Activated T-cell treated with anti-CD3 and anti-CD28 coated beads, Interleukin-2, amount 50 U/mL, for 72 hours (primary cell): ENCODE measurements around the gene SLC22A31. TPM values are rescaled to one million over a fixed set of nuclear protein-coding genes. Genes with fewer than 3 reads are reported as not detected.
A peak's percentile ranks its signal among the peaks of the same experiment; 100 is the strongest.
"Not testable (repeated sequence)": the region's sequence is repeated elsewhere in the genome, so short reads cannot be mapped to it uniquely, and the experiment has no call there.

Source experiments
- ATAC-seq, 2 donors: fragments of 150-1000 bp; cut with Tn5 transposase; replicated peaks in 1 of 2; 2 replicates each; pipeline ENCODE4 v1.10.0; 2021; ENCODE audit warnings: moderate library complexity in 2 of 2, mild to moderate bottlenecking in 1 of 2
- DNase-seq, 2 donors: peaks; one replicate each; pipeline ENCODE4 v3.0.0; 2021 to 2022; ENCODE audit warnings: mixed read lengths in 1 of 2
- H3K27ac Mint-ChIP-seq: one replicate; pipeline ENCODE4 v1.8.0; 2022; ENCODE audit warnings: mild to moderate bottlenecking, moderate library complexity, mixed read lengths
- H3K27me3 Mint-ChIP-seq: one replicate; pipeline ENCODE4 v1.8.0; 2022; ENCODE audit warnings: low read depth, mixed read lengths
- H3K36me3 Mint-ChIP-seq, 2 donors: one replicate each; pipeline ENCODE4 v1.8.0; 2022; ENCODE audit warnings: mixed read lengths in 2 of 2, mild to moderate bottlenecking in 1 of 2; ENCODE audit not compliant: insufficient read depth in 2 of 2
- H3K4me1 Mint-ChIP-seq: one replicate; pipeline ENCODE4 v1.8.0; 2022; ENCODE audit warnings: low read depth, mixed read lengths
- H3K4me3 Mint-ChIP-seq, 2 donors: one replicate each; pipeline ENCODE4 v1.8.0; 2022; ENCODE audit warnings: mild to moderate bottlenecking in 2 of 2, mixed read lengths in 2 of 2, moderate library complexity in 2 of 2
- H3K9me3 Mint-ChIP-seq, 2 donors: one replicate each; pipeline ENCODE4 v1.8.0; 2022; ENCODE audit warnings: mixed read lengths in 2 of 2
- total RNA-seq, 2 donors: library from RNA; stranded (reverse); gene quantifications; one replicate each; pipeline ENCODE4 v1.2.3, GENCODE V29; 2022

SLC22A31 gene
- 1 to 10 TPM; 1.3 to 1.6 TPM for total RNA-seq

GRCh38 chr16:89200124-89200849, at the start of gene SLC22A31:
Gene SLC22A31, minus strand, starts transcription at chr16:89200537. Its CDS starts 36 bp downstream, at chr16:89200501.
- ATAC-seq (no peak), DNase-seq (no peak)

GRCh38 chr16:89248196-89248982, 48.1 kb upstream of the SLC22A31 start:
- Mint-ChIP-seq H3K27ac (no peak overlapping the region), H3K27me3 (no peaks in the 10 kb centered on the region), H3K4me3 (peak overlapping the region; percentile 74 to 80), H3K4me1 (peaks cover 8% of the 10 kb centered on the region), H3K36me3 (peaks cover 4 to 10% of the 10 kb centered on the region in 2 donors), H3K9me3 (peaks cover 2 to 7% of the 10 kb centered on the region in 2 donors)
- DNase-seq (no peak), ATAC-seq (no peak)

More at GRCh38 chr16:89200124-89200849, at the start of gene SLC22A31:
- Mint-ChIP-seq H3K9me3 (no peaks in the 10 kb centered on the region), H3K4me1 (peaks cover 11% of the 10 kb centered on the region), H3K4me3 (peak within 1 kb of the TSS; percentile 32 to 65), H3K36me3 (peaks cover 2 to 4% of the 10 kb centered on the region in 2 donors), H3K27ac (no peak within 1 kb of the TSS), H3K27me3 (peaks cover 38% of the 10 kb centered on the region)

- Mint-ChIP-seq H3K36me3 (peaks cover 4 to 10% of the 10 kb centered on the region in 2 donors), H3K4me3 (peak overlapping the region; percentile 74 to 80), H3K4me1 (peaks cover 12% of the 10 kb centered on the region)
- H3K27ac Mint-ChIP-seq, H3K27me3 Mint-ChIP-seq, DNase-seq, ATAC-seq, H3K9me3 Mint-ChIP-seq: not testable (repeated sequence)
These were observed 47.4 kb upstream of the SLC22A31 start for GRCh38 chr16:89247734-89248075.

GRCh38 chr16:89246903-89247733, 46.8 kb upstream of the SLC22A31 start:
- peak overlapping the region; percentile 74 to 80 for H3K4me3 Mint-ChIP-seq
- H3K9me3 Mint-ChIP-seq: peaks cover 2 to 7% of the 10 kb centered on the region in 2 donors
- H3K27ac Mint-ChIP-seq: no peak overlapping the region
- DNase-seq (peak; percentile 94 to 98), ATAC-seq (peak; percentile 87 to 89)
- H3K36me3 Mint-ChIP-seq: peaks cover 4 to 10% of the 10 kb centered on the region in 2 donors
- no peaks in the 10 kb centered on the region for H3K27me3 Mint-ChIP-seq
- peaks cover 16% of the 10 kb centered on the region for H3K4me1 Mint-ChIP-seq

GRCh38 chr16:89246383-89246902, 46.1 kb upstream of the SLC22A31 start:
- Mint-ChIP-seq H3K27me3 (no peaks in the 10 kb centered on the region), H3K9me3 (peaks cover 2 to 7% of the 10 kb centered on the region in 2 donors), H3K27ac (no peak overlapping the region), H3K4me1 (peaks cover 21% of the 10 kb centered on the region), H3K36me3 (peaks cover 4 to 9% of the 10 kb centered on the region in 2 donors), H3K4me3 (peak overlapping the region; percentile 74 to 80)
- no peak for ATAC-seq
- no peak for DNase-seq

- Mint-ChIP-seq H3K9me3 (no peaks in the 10 kb centered on the region), H3K27me3 (no peaks in the 10 kb centered on the region), H3K4me3 (no peak overlapping the region), H3K27ac (no peak overlapping the region), H3K36me3 (peaks cover 0 to 4% of the 10 kb centered on the region in 2 donors), H3K4me1 (peaks cover 32% of the 10 kb centered on the region)
- ATAC-seq (no peak), DNase-seq (no peak)
These were observed 44.4 kb upstream of the SLC22A31 start for GRCh38 chr16:89244754-89245153.

GRCh38 chr16:89244264-89244663, 43.9 kb upstream of the SLC22A31 start:
- ATAC-seq, H3K9me3 Mint-ChIP-seq, H3K27ac Mint-ChIP-seq, H3K27me3 Mint-ChIP-seq, H3K4me3 Mint-ChIP-seq, H3K36me3 Mint-ChIP-seq, DNase-seq: not testable (repeated sequence)
- peaks cover 33% of the 10 kb centered on the region for H3K4me1 Mint-ChIP-seq

GRCh38 chr16:89243664-89244063, 43.3 kb upstream of the SLC22A31 start:
- Mint-ChIP-seq H3K4me1 (peaks cover 33% of the 10 kb centered on the region), H3K27ac (no peak overlapping the region), H3K36me3 (peaks cover 0 to 4% of the 10 kb centered on the region in 2 donors), H3K4me3 (no peak overlapping the region), H3K27me3 (no peaks in the 10 kb centered on the region), H3K9me3 (no peaks in the 10 kb centered on the region)
- ATAC-seq: no peak
- no peak for DNase-seq

GRCh38 chr16:89242795-89243200, 42.5 kb upstream of the SLC22A31 start:
- peak overlapping the region; percentile 32 to 65 for H3K4me3 Mint-ChIP-seq
- peaks cover 33% of the 10 kb centered on the region for H3K4me1 Mint-ChIP-seq
- no peaks in the 10 kb centered on the region for H3K9me3 Mint-ChIP-seq
- ATAC-seq (no peak), DNase-seq (no peak)
- H3K36me3 Mint-ChIP-seq: peaks cover 0 to 4% of the 10 kb centered on the region in 2 donors
- no peaks in the 10 kb centered on the region for H3K27me3 Mint-ChIP-seq
- H3K27ac Mint-ChIP-seq: no peak overlapping the region

- ATAC-seq (peak; percentile 84 to 86), DNase-seq (peak; percentile 77 to 83)
- peak overlapping the region; percentile 98 to 99 for H3K4me3 Mint-ChIP-seq
- peaks cover 0 to 4% of the 10 kb centered on the region in 2 donors for H3K36me3 Mint-ChIP-seq
- no peaks in the 10 kb centered on the region for H3K9me3 Mint-ChIP-seq
- H3K4me1 Mint-ChIP-seq: peaks cover 30% of the 10 kb centered on the region
- no peaks in the 10 kb centered on the region for H3K27me3 Mint-ChIP-seq
- peak overlapping the region; percentile 99 for H3K27ac Mint-ChIP-seq
These were observed 41.1 kb upstream of the SLC22A31 start for GRCh38 chr16:89241187-89242007.

GRCh38 chr16:89237733-89238132, 37.4 kb upstream of the SLC22A31 start:
- DNase-seq: no peak
- Mint-ChIP-seq H3K36me3 (peaks cover 6 to 12% of the 10 kb centered on the region in 2 donors), H3K9me3 (no peaks in the 10 kb centered on the region), H3K4me3 (no peak overlapping the region), H3K27me3 (no peaks in the 10 kb centered on the region), H3K27ac (no peak overlapping the region), H3K4me1 (peaks cover 26% of the 10 kb centered on the region)
- ATAC-seq: no peak
